ENCODE results near the gene CLEC10A. TPM values are rescaled to one million over a fixed set of nuclear protein-coding genes. Genes with fewer than 3 reads are reported as not detected.

Gene CLEC10A
- total RNA-seq, 1 experiment from 2014 or later, result not detected

DNA sequence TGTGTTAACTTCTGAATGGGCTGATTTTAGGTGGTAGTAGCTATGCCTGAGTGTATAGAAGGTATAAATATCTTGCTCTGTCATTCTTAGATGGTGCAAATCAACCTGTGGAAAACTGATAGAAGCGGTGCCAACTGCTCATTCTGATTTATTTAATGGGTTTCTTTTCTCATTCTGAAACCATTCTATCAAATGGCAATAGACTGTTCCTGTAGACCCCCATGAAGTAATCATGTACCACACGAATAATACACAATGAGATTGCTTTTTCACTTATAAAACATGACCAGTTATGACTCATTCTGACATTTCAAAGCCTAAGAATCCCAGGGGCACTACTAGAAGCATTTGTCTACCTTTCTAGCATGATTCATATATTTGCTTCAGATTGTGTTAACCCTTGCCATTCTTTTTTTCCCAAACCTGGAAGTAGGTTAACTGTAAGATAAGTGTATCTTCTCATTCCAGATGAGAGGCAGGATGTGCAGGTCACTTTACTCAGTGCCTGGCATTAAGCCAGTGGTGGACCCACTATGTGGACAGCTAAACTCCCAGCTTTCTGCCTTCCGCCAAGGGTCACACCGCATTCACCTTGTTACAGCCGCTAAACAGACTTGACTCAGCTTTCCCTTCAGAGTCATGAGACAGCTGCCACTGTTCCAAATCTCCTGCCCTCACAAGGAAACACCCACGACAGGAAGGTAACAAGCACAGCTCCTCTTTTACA, 19.7 kb downstream of the CLEC10A start:
- POLR2A ChIA-PET, result no interaction called here
- no TSS peak for BruUV-seq (replicated peaks)

DNA sequence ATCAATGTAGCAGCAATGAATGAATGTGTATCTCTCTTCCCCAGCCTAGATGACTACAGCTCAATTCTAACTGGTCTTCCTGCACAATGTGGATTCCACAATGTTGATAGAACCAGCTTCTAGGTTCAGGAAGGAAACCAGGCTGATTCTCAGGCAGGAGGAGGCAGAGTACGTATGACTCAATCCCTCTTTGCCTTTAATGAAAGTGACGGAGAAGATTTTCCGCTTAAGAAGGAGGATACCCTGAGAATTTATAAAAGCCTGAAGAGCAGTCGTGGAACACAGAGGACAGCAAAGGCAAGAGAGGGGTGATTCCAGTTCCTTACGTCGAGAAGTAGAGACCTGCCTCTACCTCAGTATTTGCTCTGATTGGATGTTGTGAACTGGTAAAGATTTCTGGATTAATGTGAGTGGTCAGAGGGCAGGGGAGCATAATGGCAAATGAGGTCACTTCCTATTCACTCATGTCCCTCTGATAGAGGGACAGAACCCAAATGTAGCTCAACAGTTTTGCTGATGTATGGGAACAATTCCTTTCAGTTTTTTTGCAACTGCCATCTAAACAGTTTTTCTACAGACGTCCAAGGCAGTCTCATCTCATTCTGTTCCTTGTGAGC, 21.1 kb downstream of the CLEC10A start:
- Histone ChIP-seq H3K27ac (ENCODE audit: low read length) (peak overlapping the region; percentile 51), H3K4me1 (ENCODE audit: control insufficient read depth, insufficient read depth, low read length) (peaks cover 16% of the 10 kb centered on the region; the same call in 1 of the 2 replicates), H3K27me3 (ENCODE audit: control insufficient read depth, insufficient read depth, low read length) (no peaks in the 10 kb centered on the region), H3K4me3 (ENCODE audit: low read depth in 2 of 2, low read length in 2 of 2) (no peak overlapping the region), H3K36me3 (ENCODE audit: control insufficient read depth, insufficient read depth, low read length) (no peaks in the 10 kb centered on the region), H3K9me3 (ENCODE audit: control insufficient read depth, insufficient read depth, low read depth, low read length) (no peaks in the 10 kb centered on the region)
- DNase-seq (ENCODE audit: low read depth, low spot score), result no peak
- ATAC-seq, result no peak
- BruUV-seq (replicated peaks), result no TSS peak
- POLR2A ChIA-PET, result no interaction called here
- TF ChIP-seq POLR2AphosphoS5 (IDR thresholded peaks at IDR 0.05; ENCODE audit: low read depth, low read length) (no peak), TCF7L2 (IDR thresholded peaks at IDR 0.05; ENCODE audit: low read depth, low read length) (no peak), SIN3A (IDR thresholded peaks at IDR 0.05; ENCODE audit: borderline replicate concordance, insufficient read depth, low read depth, low read length) (no peak)
- TF ChIP-seq, protein P1, sequence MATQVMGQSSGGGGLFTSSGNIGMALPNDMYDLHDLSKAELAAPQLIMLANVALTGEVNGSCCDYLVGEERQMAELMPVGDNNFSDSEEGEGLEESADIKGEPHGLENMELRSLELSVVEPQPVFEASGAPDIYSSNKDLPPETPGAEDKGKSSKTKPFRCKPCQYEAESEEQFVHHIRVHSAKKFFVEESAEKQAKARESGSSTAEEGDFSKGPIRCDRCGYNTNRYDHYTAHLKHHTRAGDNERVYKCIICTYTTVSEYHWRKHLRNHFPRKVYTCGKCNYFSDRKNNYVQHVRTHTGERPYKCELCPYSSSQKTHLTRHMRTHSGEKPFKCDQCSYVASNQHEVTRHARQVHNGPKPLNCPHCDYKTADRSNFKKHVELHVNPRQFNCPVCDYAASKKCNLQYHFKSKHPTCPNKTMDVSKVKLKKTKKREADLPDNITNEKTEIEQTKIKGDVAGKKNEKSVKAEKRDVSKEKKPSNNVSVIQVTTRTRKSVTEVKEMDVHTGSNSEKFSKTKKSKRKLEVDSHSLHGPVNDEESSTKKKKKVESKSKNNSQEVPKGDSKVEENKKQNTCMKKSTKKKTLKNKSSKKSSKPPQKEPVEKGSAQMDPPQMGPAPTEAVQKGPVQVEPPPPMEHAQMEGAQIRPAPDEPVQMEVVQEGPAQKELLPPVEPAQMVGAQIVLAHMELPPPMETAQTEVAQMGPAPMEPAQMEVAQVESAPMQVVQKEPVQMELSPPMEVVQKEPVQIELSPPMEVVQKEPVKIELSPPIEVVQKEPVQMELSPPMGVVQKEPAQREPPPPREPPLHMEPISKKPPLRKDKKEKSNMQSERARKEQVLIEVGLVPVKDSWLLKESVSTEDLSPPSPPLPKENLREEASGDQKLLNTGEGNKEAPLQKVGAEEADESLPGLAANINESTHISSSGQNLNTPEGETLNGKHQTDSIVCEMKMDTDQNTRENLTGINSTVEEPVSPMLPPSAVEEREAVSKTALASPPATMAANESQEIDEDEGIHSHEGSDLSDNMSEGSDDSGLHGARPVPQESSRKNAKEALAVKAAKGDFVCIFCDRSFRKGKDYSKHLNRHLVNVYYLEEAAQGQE (IDR thresholded peaks at IDR 0.05; ENCODE audit: insufficient read depth in 1 of 2, low read depth in 2 of 2, low read length in 1 of 2), result no peak
- TF ChIP-seq, protein P2, sequence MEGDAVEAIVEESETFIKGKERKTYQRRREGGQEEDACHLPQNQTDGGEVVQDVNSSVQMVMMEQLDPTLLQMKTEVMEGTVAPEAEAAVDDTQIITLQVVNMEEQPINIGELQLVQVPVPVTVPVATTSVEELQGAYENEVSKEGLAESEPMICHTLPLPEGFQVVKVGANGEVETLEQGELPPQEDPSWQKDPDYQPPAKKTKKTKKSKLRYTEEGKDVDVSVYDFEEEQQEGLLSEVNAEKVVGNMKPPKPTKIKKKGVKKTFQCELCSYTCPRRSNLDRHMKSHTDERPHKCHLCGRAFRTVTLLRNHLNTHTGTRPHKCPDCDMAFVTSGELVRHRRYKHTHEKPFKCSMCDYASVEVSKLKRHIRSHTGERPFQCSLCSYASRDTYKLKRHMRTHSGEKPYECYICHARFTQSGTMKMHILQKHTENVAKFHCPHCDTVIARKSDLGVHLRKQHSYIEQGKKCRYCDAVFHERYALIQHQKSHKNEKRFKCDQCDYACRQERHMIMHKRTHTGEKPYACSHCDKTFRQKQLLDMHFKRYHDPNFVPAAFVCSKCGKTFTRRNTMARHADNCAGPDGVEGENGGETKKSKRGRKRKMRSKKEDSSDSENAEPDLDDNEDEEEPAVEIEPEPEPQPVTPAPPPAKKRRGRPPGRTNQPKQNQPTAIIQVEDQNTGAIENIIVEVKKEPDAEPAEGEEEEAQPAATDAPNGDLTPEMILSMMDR (IDR thresholded peaks at IDR 0.05), result no peak
- CTCF ChIA-PET, result no interaction called here
- in situ Hi-C loops (cut with HindIII; ENCODE audit: low pct_unique_long_range_greater_than_20kb, low sequenced_read_pairs) (no loop called here), intact Hi-C loops (cut with micrococcal nuclease; ENCODE audit: unreplicated experiment) (no loop called here)

More for the DNA sequence above, 19.7 kb downstream of the CLEC10A start:
- CTCF ChIA-PET, result no interaction called here
- Histone ChIP-seq H3K27ac (ENCODE audit: low read length) (peak overlapping the region; percentile 61), H3K27me3 (ENCODE audit: control insufficient read depth, insufficient read depth, low read length) (no peaks in the 10 kb centered on the region), H3K36me3 (ENCODE audit: control insufficient read depth, insufficient read depth, low read length) (no peaks in the 10 kb centered on the region), H3K9me3 (ENCODE audit: control insufficient read depth, insufficient read depth, low read depth, low read length) (no peaks in the 10 kb centered on the region), H3K4me1 (ENCODE audit: control insufficient read depth, insufficient read depth, low read length) (peaks cover 16% of the 10 kb centered on the region; the same call in 1 of the 2 replicates), H3K4me3 (ENCODE audit: low read depth in 2 of 2, low read length in 2 of 2) (peak overlapping the region in 1 of 2 experiments; percentile 20; a peak in 2 of 4 replicates)
- intact Hi-C loops (cut with micrococcal nuclease; ENCODE audit: unreplicated experiment) (no loop called here), in situ Hi-C loops (cut with HindIII; ENCODE audit: low pct_unique_long_range_greater_than_20kb, low sequenced_read_pairs) (no loop called here)
- ATAC-seq, result peak; percentile 90
- TF ChIP-seq POLR2AphosphoS5 (IDR thresholded peaks at IDR 0.05; ENCODE audit: low read depth, low read length), result no peak
- TF ChIP-seq TCF7L2 (IDR thresholded peaks at IDR 0.05; ENCODE audit: low read depth, low read length), result peak; percentile 77
- peak; percentile 99 for DNase-seq (ENCODE audit: low read depth, low spot score)
